ENCODE results near the gene HCAR1. TPM values are rescaled to one million over a fixed set of nuclear protein-coding genes. Genes with fewer than 3 reads are reported as not detected.

Gene HCAR1
- total and polyA plus RNA-seq, 2 of the 4 experiments (the other 2 are of a cell fraction) = 0.03 TPM; not detected in 1

- ChIA-PET POLR2A (ENCODE audit: unreplicated experiment) (no interaction called here), CTCF (no interaction called here)
- Histone ChIP-seq H3K9me1 (ENCODE audit: insufficient read depth, low read length) (peaks cover 6% of the 10 kb centered on the region; the same call in 1 of the 2 replicates), H3K79me1 (ENCODE audit: low read depth in 1 of 2, low read length in 2 of 2) (peaks cover 17 to 19% of the 10 kb centered on the region in 2 experiments), H4K5ac (ENCODE audit: low read depth, low read length) (no peak overlapping the region), H3K14ac (replicated peaks; ENCODE audit: low read depth, low read length) (0 out of 2 replicates have a peak overlapping the region, but pooled peaks have one; percentile 27), H2AK9ac (replicated peaks; ENCODE audit: low read depth, low read length, poor library complexity) (no peak overlapping the region), H3K4me3 (ENCODE audit: insufficient read depth, low read depth, low read length) (no peak overlapping the region), H2AK5ac (ENCODE audit: low read depth, low read length) (no peak overlapping the region), H3K27me3 (ENCODE audit: control insufficient read depth, insufficient read depth, low read length) (no peaks in the 10 kb centered on the region), H4K91ac (ENCODE audit: insufficient read depth, low read depth, low read length) (no peak overlapping the region), H3K4me2 (ENCODE audit: low read depth, low read length) (no peak overlapping the region), H3K9me3 (ENCODE audit: control insufficient read depth, insufficient read depth, low read length) (no peaks in the 10 kb centered on the region), H2AFZ (replicated peaks; ENCODE audit: low read length, poor library complexity) (peak overlapping the region; percentile 27), H3K56ac (ENCODE audit: extremely low read depth, insufficient read depth, low read length) (no peak overlapping the region), H3K36me3 (ENCODE audit: control insufficient read depth, insufficient read depth, low read length) (peaks cover 3% of the 10 kb centered on the region), H3K23ac (ENCODE audit: low read depth, low read length) (no peak overlapping the region), H4K8ac (ENCODE audit: low read depth in 2 of 2, low read length in 2 of 2) (no peak overlapping the region), H2BK120ac (ENCODE audit: low read depth, low read length) (no peak overlapping the region), H3K18ac (ENCODE audit: low read depth, low read length) (no peak overlapping the region), H3K4me1 (ENCODE audit: control insufficient read depth, insufficient read depth, low read length) (peaks cover 6% of the 10 kb centered on the region), H2BK5ac (ENCODE audit: low read depth, low read length, poor library complexity, severe bottlenecking) (no peak overlapping the region), H2BK15ac (ENCODE audit: low read depth, low read length) (no peak overlapping the region), H3K27ac (ENCODE audit: insufficient read depth, low read length) (no peak overlapping the region), H3K4ac (ENCODE audit: low read depth, low read length) (no peak overlapping the region), H4K20me1 (ENCODE audit: insufficient read depth, low read length) (peaks cover 4% of the 10 kb centered on the region), H3K9ac (ENCODE audit: low read depth, low read length) (no peak overlapping the region), H2BK20ac (ENCODE audit: low read depth, low read length) (no peak overlapping the region)
- TF ChIP-seq CEBPB (IDR thresholded peaks at IDR 0.05; ENCODE audit: low read depth, low read length) (no peak), USF2 (IDR thresholded peaks at IDR 0.05; ENCODE audit: low read depth, low read length) (peak; percentile 88)
- BruUV-seq (replicated peaks) = no TSS peak
- no CpG with 5 or more reads among the region's 6 CpGs for WGBS, 2 experiments (ENCODE audit: extremely low coverage in 2 of 2, insufficient read length in 1 of 2)
- intact Hi-C loops (cut with micrococcal nuclease) = loop anchor here (10.0 kb wide), 1 partner anchor 355 kb away; no protein-coding TSS in a partner anchor
- in situ Hi-C loops (cut with MboI; ENCODE audit: low sequenced_read_pairs) = loop anchor here (5.0 kb wide), 1 partner anchor 112 kb away; no protein-coding TSS in a partner anchor
- ATAC-seq (ENCODE audit: low read depth) = no peak
- dilution Hi-C loops (cut with HindIII; ENCODE audit: low sequenced_read_pairs, unreplicated experiment) = no loop called here
- no peak for DNase-seq
Measured at GRCh38 chr12:122749569-122750332, 19.1 kb upstream of the HCAR1 start.

Measured in IMR-90 (cell line).